Central memory CD8-positive, alpha-beta T cell (primary cell): ENCODE results near the gene SPAG9.

Source experiments
- ATAC-seq: fragments of 150-1000 bp; cut with Tn5 transposase; replicated peaks from 2 replicates; pipeline ENCODE4 v1.10.0; 2022; ENCODE audit warnings: mild to moderate bottlenecking, moderate FRiP score, moderate number of reproducible peaks; ENCODE audit not compliant: poor library complexity, severe bottlenecking; ENCODE audit errors: extremely low read depth
- DNase-seq, 2 donors: peaks; one replicate each; pipeline ENCODE4 v3.0.0; 2021; ENCODE audit warnings: low spot score in 2 of 2
- H3K27ac Mint-ChIP-seq: one replicate; pipeline ENCODE4 v1.8.0; 2022; ENCODE audit warnings: low read depth, mild to moderate bottlenecking, moderate library complexity, mixed read lengths
- H3K27me3 Mint-ChIP-seq: one replicate; pipeline ENCODE4 v1.8.0; 2022; ENCODE audit warnings: mixed read lengths
- H3K36me3 Mint-ChIP-seq: one replicate; pipeline ENCODE4 v1.8.0; 2022; ENCODE audit warnings: mild to moderate bottlenecking, moderate library complexity, mixed read lengths; ENCODE audit not compliant: insufficient read depth
- H3K4me1 Mint-ChIP-seq: one replicate; pipeline ENCODE4 v1.8.0; 2022; ENCODE audit warnings: mixed read lengths
- H3K4me3 Mint-ChIP-seq: one replicate; pipeline ENCODE4 v1.8.0; 2022; ENCODE audit warnings: mild to moderate bottlenecking, moderate library complexity, mixed read lengths
- H3K9me3 Mint-ChIP-seq: one replicate; pipeline ENCODE4 v1.8.0; 2022; ENCODE audit warnings: mixed read lengths

Gene SPAG9

GRCh38 chr17:50981279-50981678, 139.4 kb downstream of the SPAG9 start:
- ATAC-seq (no peak), DNase-seq (no peak)
- Mint-ChIP-seq H3K9me3 (no peaks in the 10 kb centered on the region), H3K27ac (no peak overlapping the region), H3K4me1 (peaks cover 15% of the 10 kb centered on the region), H3K27me3 (no peaks in the 10 kb centered on the region), H3K36me3 (peaks cover 49% of the 10 kb centered on the region), H3K4me3 (no peak overlapping the region)

- Mint-ChIP-seq H3K27me3 (no peaks in the 10 kb centered on the region), H3K36me3 (peaks cover 49% of the 10 kb centered on the region), H3K27ac (no peak overlapping the region), H3K4me3 (no peak overlapping the region), H3K4me1 (peaks cover 15% of the 10 kb centered on the region), H3K9me3 (no peaks in the 10 kb centered on the region)
- DNase-seq (no peak), ATAC-seq (no peak)
These were observed 141.1 kb downstream of the SPAG9 start for GRCh38 chr17:50979524-50979927.

GRCh38 chr17:50977487-50978159, 143.0 kb downstream of the SPAG9 start:
- peaks cover 15% of the 10 kb centered on the region for H3K4me1 Mint-ChIP-seq
- ATAC-seq: no peak
- DNase-seq: no peak
- no peaks in the 10 kb centered on the region for H3K27me3 Mint-ChIP-seq
- H3K27ac Mint-ChIP-seq: peak overlapping the region; percentile 33
- H3K9me3 Mint-ChIP-seq: no peaks in the 10 kb centered on the region
- no peak overlapping the region for H3K4me3 Mint-ChIP-seq
- H3K36me3 Mint-ChIP-seq: peaks cover 54% of the 10 kb centered on the region

GRCh38 chr17:50976951-50977472, 143.7 kb downstream of the SPAG9 start:
- peak overlapping the region; percentile 33 for H3K27ac Mint-ChIP-seq
- H3K36me3 Mint-ChIP-seq: peaks cover 50% of the 10 kb centered on the region
- ATAC-seq: no peak

GRCh38 chr17:50973557-50974494, 146.8 kb downstream of the SPAG9 start:
- no peak for ATAC-seq
- H3K27ac Mint-ChIP-seq: no peak overlapping the region
- H3K36me3 Mint-ChIP-seq: peaks cover 46% of the 10 kb centered on the region
- no peak overlapping the region for H3K4me3 Mint-ChIP-seq
- no peak for DNase-seq
- H3K9me3 Mint-ChIP-seq: no peaks in the 10 kb centered on the region
- H3K4me1 Mint-ChIP-seq: peaks cover 14% of the 10 kb centered on the region
- no peaks in the 10 kb centered on the region for H3K27me3 Mint-ChIP-seq

More at GRCh38 chr17:50976951-50977472, 143.7 kb downstream of the SPAG9 start:
- Mint-ChIP-seq H3K4me1 (peaks cover 15% of the 10 kb centered on the region), H3K4me3 (no peak overlapping the region), H3K9me3 (no peaks in the 10 kb centered on the region), H3K27me3 (no peaks in the 10 kb centered on the region)
- DNase-seq: no peak

- Mint-ChIP-seq H3K9me3 (no peaks in the 10 kb centered on the region), H3K36me3 (peaks cover 44% of the 10 kb centered on the region), H3K4me1 (peaks cover 6% of the 10 kb centered on the region), H3K27me3 (no peaks in the 10 kb centered on the region), H3K27ac (no peak overlapping the region), H3K4me3 (no peak overlapping the region)
- DNase-seq: no peak
- no peak for ATAC-seq
These were observed 148.1 kb downstream of the SPAG9 start for GRCh38 chr17:50972577-50972976.

GRCh38 chr17:50967795-50968194, 152.9 kb downstream of the SPAG9 start:
- no peaks in the 10 kb centered on the region for H3K4me1 Mint-ChIP-seq
- no peak for DNase-seq
- H3K9me3 Mint-ChIP-seq: no peaks in the 10 kb centered on the region
- H3K36me3 Mint-ChIP-seq: peaks cover 37% of the 10 kb centered on the region
- H3K27ac Mint-ChIP-seq: no peak overlapping the region
- H3K4me3 Mint-ChIP-seq: no peak overlapping the region
- no peak for ATAC-seq
- no peaks in the 10 kb centered on the region for H3K27me3 Mint-ChIP-seq

- DNase-seq: no peak
- Mint-ChIP-seq H3K27me3 (no peaks in the 10 kb centered on the region), H3K4me1 (no peaks in the 10 kb centered on the region), H3K36me3 (peaks cover 39% of the 10 kb centered on the region), H3K9me3 (no peaks in the 10 kb centered on the region), H3K27ac (peak overlapping the region; percentile 41), H3K4me3 (no peak overlapping the region)
- no peak for ATAC-seq
These were observed 154.5 kb downstream of the SPAG9 start for GRCh38 chr17:50966163-50966666.

- ATAC-seq: no peak
- Mint-ChIP-seq H3K27me3 (no peaks in the 10 kb centered on the region), H3K36me3 (peaks cover 25% of the 10 kb centered on the region), H3K4me1 (no peaks in the 10 kb centered on the region), H3K9me3 (no peaks in the 10 kb centered on the region), H3K27ac (no peak overlapping the region), H3K4me3 (no peak overlapping the region)
- DNase-seq: no peak
These were observed 157.5 kb downstream of the SPAG9 start for GRCh38 chr17:50963139-50963538.

GRCh38 chr17:50961282-50962220, 159.1 kb downstream of the SPAG9 start:
- ATAC-seq (no peak), DNase-seq (no peak)
- H3K4me1 Mint-ChIP-seq: peaks cover 3% of the 10 kb centered on the region
- H3K27ac Mint-ChIP-seq: no peak overlapping the region
- no peak overlapping the region for H3K4me3 Mint-ChIP-seq
- H3K27me3 Mint-ChIP-seq: no peaks in the 10 kb centered on the region
- peaks cover 19% of the 10 kb centered on the region for H3K36me3 Mint-ChIP-seq
- H3K9me3 Mint-ChIP-seq: no peaks in the 10 kb centered on the region

GRCh38 chr17:50959341-50959740, 161.3 kb downstream of the SPAG9 start:
- peaks cover 5% of the 10 kb centered on the region for H3K4me1 Mint-ChIP-seq
- no peak overlapping the region for H3K4me3 Mint-ChIP-seq
- no peak for ATAC-seq
- H3K27ac Mint-ChIP-seq: no peak overlapping the region
- H3K27me3 Mint-ChIP-seq: no peaks in the 10 kb centered on the region
- H3K9me3 Mint-ChIP-seq: no peaks in the 10 kb centered on the region
- no peak for DNase-seq
- peaks cover 6% of the 10 kb centered on the region for H3K36me3 Mint-ChIP-seq
